ENCODE measurements around the gene CTNND2. TPM values are rescaled to one million over a fixed set of nuclear protein-coding genes. Genes with fewer than 3 reads are reported as not detected.
"Not testable (repeated sequence)": the region's sequence is repeated elsewhere in the genome, so short reads cannot be mapped to it uniquely, and the experiment has no call there.

Gene CTNND2
- total RNA-seq, 1 experiment from 2014 or later = not detected

DNA sequence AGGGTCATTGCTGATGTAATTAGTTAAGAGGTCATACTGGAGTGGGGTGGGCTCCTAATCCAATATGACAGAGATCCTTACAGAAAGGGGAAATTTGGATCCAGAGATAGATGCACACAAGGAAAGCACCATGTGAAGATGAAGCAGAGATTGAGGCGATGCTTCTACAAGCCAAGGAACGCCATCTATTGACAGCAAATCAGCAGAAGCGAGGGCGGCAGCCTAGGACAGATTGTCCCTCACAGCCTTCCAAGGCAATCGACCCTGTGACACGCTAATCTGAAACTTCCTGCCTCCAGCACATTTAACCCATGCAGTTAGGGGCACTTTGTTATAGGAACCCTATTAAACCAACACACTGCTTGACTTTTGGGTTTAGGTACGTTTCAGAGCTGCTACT, 858.1 kb downstream of the CTNND2 start:
- peak; percentile 19 for DNase-seq (ENCODE audit: low spot score)

DNA sequence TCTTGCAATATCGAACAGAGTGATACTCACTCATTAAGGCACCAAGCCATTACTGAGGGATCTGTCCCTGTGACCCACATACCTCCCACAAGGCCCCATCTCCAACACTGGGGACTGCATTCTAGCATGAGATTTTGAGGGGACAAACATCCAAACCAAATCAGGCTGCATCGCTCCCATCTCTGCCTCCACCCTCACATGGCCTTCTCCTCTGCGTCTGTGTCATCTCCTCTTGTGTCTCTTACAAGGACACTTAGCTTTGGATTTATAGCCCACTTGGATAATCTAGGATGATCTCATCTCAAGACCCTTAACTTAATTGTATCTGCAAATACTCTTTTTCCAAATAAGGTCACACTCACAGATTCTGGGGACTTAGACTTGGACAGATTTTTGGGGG, 858.8 kb downstream of the CTNND2 start:
- DNase-seq (ENCODE audit: low spot score) = no peak

DNA sequence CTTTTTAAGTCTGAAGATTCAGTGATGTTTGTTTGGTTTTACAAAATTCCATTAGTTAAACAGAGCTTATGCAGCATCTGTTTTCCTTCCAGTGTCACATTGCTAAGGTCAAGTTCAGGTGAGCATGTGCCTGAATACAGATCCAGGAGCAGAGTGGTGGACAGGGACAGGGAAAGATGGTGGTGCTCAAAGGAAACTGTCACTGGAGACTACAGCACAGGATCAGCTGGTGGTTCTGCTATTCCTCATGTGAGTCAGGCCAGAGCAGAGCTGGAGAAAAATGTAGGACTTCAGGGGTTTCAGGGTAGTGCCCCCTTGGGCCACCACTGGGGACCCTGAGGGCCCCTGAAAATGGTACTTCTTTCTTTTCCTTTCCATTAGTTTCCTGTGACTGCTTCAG, 859.7 kb downstream of the CTNND2 start:
- DNase-seq (ENCODE audit: low spot score) = no peak

DNA sequence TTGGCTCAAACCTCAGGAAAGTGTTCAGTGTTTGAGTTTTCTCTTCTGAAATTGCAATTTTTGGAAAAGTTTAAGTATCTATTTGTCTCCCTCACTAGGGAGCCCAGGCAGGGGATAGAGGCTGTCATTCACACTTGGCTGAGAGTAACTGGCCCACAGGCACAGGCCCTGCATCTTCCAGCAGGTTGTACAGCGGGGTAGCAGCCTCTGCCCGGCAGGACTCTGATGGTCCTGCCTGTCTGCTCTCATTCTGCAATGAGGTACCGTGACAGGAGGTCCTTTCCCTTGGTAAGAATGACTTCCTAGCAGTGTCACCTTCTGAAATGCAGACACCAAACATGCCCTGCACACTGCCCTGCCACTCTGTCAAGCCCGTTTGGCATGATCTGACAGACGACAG, 860.4 kb downstream of the CTNND2 start:
- no peak for DNase-seq (ENCODE audit: low spot score)

DNA sequence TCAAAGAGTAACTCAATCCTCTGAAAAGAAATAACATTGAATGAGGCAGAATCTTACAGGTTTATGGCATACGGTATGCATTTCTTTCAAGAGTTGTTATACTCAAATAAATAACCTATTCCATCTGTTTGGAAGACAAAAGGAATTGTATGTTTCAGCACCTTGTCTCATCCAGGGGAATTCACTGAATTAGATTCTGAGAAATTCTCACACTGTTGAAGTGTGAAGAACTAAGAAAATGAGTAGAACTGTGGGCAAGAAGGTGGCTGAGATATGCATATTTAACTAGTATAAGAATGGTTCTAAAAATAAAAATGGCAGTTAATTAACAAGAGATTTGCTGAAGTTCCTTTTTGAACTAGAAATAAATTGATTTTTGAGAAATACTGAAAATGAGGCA, 863.9 kb downstream of the CTNND2 start:
- DNase-seq (ENCODE audit: low spot score) = no peak

DNA sequence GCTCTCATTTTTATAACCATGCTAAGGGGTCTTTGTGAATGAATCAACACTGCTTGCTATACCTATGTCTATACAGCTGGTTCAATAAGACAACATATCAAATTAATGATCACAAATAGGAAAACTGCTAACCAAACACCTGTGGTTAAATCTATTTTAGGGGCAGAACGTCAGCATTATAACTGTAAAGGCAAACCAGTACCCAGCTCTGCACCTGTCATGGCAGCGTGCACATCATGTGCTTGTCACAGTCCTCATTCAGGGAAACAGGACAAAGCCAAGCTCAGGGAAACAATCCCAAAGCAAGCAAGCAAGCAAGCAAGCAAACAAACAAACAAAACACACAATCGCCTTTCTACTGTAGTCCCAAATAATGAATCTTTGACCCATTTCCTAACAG, 865.5 kb downstream of the CTNND2 start:
- no peak for DNase-seq (ENCODE audit: low spot score)

DNA sequence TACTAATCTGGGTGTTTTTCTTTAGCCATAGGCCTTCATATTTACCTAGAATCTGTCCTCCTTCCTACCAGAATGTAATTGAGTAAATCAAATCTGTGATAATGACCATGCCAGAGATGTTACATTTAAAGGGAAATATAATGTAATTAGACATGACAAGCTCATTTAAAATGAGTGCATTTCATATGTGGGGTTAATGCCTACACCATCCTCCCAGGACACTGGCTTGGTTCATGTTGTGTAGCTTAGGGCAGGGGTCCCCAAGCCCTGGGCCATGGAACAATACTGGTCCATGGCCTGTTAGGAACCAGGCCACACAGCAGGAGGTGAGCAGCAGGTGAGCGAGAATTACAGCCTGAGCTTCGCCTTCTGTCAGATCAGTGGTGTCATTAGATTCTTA, 866.3 kb downstream of the CTNND2 start:
- DNase-seq (ENCODE audit: low spot score) = no peak

DNA sequence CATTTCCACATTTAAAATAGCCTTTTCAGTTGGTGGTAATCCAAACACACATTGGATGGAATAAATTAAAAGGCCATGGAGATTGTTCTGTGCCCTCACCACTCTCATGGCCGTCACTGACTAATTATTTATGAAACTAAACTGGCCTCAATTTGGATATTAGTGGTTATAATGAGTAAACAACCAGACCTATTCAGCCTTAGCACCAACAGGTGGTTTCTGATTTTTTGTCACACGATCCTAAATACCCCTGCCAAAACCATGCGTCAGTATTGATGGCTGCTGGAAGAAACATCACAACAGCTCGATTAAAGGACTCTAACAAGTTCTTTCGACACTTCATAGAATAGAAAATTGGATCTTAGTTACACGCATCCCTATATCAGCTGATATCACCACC, 867.2 kb downstream of the CTNND2 start:
- DNase-seq (ENCODE audit: low spot score) = no peak

DNA sequence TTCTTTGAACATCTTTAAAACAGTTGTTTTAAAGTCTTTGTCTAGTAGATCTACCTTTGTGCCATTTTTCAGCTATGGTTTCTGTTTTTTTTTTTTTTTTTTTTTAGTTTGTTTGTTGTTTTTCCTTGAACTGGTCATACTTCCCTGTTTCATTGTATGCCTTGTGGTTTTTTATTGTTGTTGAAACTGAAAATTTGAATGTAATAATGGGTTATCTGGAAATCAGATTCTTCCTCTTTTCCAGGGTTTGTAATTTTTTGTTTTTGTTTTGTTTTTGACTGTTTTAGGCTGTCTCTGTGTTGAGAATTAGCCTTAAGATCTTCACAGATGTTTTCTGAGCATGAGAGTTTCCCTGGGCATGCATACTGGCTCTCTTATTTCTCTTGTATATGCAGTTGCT, 873.6 kb downstream of the CTNND2 start:
- DNase-seq (ENCODE audit: low spot score) = no peak

DNA sequence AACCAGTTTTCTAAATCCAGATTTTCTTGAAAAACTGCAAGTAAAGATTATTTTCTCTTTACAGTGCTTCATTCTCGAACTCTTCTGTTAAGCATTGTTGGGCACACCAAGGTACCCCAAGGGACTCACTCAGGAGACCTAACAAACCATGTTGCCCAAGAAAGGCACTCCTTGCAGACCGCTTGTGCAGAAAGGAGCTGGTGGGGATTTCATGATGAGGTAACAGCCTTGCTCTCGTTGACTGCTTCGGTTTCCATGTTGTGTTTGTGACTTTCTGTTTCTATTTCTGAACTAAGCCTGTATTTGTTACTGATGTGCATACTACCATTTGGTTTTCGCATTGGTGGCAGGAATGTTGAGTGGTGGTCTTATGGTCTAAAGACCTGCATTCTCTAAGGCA, 876.6 kb downstream of the CTNND2 start:
- DNase-seq (ENCODE audit: low spot score) = no peak

DNA sequence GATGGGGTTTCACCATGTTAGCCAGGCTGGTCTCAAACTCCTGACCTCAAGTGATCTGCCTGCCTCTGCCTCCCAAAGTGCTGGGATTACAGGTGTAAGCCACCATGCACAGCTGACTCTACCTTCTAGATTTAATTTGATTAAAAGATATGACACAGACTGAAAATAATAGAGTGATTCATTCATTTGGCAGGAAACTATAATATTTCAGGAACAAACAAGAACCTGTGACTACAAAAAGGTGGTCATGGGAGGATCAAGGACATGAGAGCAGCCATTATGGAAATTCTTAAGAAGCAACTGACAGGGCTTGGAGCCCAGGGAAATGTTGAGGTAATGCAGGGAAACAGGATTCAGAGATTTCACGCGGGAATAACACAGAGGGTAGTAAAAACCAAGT, 877.7 kb downstream of the CTNND2 start:
- no peak for DNase-seq (ENCODE audit: low spot score)

DNA sequence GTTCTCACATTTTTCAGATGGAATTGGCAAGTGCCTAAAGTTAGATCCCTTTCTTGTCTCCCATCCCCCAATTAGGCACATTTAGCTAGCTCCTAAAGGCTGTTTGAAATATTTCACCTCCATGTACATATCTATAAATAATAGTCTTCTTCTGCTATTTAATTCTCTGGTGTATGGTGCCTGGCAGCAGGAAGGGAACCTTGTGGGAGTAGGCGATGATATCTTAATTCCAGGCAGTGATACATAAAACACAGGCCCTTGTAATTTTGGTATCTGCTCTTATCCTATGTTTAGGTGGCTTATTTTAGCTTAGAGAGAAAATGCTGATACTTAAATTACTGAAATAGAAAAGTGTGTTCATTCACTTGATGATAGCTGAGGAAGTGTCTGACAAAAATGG, 880.3 kb downstream of the CTNND2 start:
- DNase-seq (ENCODE audit: low spot score) = no peak

DNA sequence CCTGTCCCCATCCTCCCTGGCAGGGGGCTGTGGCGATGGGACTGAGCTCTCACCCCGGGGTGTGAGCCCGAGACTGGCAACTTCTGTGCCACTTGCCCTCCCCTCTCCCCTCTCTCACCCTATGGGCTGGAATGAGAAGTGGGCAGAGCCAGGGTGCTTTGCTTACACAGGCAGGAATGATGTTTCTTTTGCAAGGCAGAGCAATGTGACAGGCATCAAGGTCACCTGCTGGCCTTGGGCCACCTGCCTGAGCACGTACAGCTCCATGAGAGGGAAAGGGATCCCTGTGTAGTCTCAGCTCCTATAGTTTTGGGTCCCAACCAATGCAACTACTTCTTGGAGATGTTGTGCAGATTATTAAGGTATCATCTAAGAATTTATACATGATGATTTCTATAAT, 890.5 kb downstream of the CTNND2 start:
- DNase-seq (ENCODE audit: low spot score) = no peak

DNA sequence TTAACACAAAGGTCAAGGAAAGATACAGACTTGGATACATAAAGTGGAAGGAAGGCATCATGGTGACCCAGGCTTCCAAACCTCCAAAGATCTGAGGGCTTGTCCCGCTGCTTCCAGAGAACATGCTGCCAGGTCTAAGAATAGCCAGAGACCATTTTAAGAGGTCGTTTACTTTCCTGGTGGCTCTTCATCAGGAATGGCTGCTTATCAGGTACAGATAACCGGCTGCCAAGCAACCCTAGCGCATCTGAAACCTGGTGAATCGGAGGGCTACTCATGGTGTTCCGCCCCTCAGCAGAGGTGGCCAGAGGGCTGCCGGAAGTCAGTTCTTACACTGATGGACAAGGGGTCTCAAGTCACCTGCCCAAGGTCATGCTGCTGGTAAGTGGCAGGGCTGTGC, 892.0 kb downstream of the CTNND2 start:
- no peak for DNase-seq (ENCODE audit: low spot score)

DNA sequence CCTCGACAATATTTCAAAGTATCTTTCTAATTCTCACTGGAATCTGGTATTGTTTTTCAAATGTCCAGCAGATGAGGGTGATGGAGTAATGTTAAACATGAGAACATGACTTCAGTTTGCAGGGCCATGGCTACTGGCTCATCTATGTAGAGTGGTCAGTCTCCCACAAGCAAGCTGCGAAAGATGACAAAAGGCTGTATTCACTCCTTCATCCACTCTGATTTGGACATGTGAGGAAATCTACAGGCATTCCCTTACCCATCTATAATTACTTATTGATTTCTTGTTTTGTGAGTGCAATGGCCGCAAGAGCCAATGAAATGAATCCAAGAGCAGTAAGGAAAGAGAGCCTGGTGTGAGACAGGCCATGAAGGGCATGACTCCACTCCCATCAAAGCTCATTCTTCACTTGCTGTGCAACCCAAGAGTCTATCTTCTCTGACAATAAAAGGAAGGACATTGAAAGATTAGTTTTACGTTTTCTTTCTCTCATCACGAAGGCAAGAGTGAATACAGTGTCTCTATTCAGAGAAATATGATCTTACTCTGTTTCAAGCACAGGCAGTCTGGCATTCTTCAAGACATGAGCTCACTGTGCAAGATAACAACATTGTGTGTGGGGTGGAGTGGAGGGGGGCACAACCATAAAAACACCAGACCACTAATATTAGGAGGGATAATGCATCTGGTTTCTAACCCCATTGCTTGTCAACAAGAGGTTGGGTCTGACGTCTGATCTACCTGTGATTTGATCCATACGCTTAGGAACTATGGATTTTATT, 893.6 kb downstream of the CTNND2 start:
- no peak for DNase-seq (ENCODE audit: low spot score)

DNA sequence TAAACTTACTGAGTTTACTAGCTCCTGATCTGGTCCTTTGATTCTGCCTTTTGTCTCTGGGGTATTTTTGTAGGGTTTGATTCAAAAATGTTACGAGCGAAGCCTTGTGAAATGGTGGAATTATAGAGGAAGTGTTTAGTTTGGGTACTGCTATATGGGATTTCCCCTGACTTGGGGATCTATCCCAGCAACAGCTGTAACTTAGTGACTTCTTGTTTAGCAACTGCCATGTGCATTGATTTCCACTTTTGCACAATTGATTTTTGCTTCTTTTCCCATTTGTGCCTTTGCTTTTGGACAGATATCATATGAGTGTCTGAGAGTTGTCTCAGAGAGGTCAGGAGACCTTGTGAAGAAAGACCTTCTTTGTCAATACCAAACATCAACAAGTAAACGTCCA, 894.7 kb downstream of the CTNND2 start:
- DNase-seq (ENCODE audit: low spot score) = no peak

DNA sequence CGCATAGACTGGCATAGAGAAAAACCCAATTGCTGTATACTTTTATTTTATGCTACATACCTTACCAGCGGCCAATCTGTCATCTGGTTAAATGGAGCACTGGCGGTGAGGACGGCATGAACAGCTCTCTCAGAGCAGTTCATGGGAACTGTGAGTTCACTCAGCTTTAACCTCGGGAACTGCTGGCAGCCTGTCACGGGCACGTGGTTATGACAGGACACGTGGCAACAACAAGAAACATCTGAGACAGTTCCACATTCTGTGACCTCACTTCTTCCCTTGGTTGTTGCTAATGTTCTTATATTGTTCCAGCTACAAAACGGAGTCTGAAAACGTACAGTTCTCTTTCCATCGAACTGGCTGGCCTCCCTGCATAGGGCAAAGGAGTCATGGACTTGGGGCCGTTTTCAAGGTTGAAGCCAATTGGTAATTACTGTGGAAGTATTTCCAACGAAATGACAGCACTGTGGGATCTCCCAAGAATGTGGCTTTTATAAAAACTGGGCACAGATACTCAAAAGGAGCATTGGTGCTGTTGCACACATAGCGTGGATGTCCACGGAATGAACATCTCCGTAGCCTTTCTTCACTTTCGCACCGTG, 896.9 kb downstream of the CTNND2 start:
- no peak for DNase-seq (ENCODE audit: low spot score)

DNA sequence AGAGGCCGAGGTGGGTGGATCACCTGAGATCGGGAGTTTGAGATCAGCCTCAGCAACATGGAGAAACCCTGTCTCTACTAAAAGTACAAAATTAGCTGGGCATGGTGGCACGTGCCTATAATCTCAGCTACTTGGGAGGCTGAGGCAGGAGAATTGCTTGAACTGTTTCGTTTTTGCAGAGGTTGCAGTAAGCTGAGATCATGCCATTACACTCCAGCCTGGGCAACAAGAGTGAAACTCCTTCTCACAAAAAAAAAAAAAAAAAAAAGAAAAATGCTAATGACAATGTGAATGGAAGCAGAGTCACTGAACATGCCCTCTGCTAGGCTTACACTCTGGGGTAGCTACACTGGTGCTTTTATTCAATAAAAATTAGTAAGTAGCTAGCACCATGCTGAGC, 899.7 kb downstream of the CTNND2 start:
- not testable (repeated sequence) for DNase-seq (ENCODE audit: low spot score)

DNA sequence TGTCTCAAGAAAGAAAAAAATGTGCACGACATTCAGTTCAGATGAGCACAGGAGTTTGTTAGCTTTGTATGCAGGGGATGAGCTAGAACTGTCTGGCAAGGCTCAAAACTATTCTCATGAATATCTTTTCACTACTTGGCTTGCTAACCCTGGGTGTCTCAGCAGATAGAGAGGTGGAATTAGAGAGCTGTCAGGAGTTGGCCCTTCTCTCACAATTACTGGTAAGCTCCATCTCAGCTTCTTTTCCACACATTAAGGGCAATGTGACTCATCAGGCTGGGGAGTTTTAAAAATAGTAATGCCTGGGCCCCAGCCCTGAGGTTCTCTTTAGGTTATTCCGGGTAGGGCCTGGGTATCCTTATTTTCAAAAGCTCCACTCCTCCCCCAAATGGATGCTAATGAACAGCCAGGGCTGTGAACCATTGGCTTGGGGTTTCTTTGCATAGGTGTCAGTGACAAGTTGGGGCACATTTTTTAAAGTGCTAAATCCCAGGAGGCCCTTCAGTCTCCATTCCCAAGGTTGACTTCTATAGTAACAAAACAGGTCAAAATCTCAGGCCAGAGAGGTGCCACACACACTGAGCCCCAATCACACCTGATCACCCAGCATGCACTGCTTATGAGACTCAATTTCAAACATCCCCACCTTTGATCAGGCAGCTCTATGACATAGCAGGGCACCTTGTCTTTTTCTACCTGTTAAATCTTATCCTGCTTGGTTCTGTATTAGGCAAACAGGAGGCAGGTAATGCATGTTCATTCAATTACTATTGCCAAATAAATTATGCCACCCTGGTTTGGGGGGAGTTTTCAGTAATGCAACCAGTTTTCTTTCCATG, 903.5 kb downstream of the CTNND2 start:
- no peak for DNase-seq (ENCODE audit: low spot score)

DNA sequence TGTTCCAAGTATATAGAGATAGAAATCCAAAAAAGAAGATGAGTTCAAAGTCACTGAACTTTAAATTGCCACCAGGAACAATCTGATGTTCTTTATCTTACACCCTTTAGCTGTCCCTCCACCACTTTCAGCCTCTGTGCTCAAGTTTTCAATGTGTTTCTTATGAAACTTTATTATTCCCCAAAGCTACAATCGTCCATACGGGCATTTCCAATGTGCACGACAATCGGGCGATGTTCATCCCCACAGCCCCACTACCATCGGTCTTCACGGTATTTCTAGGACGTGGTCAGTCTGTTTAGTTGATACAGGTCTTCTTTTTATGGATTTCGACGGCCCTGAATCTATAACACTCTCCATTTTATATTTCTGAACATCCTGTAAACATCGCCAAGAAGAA, 904.5 kb downstream of the CTNND2 start:
- no peak for DNase-seq (ENCODE audit: low spot score)

DNA sequence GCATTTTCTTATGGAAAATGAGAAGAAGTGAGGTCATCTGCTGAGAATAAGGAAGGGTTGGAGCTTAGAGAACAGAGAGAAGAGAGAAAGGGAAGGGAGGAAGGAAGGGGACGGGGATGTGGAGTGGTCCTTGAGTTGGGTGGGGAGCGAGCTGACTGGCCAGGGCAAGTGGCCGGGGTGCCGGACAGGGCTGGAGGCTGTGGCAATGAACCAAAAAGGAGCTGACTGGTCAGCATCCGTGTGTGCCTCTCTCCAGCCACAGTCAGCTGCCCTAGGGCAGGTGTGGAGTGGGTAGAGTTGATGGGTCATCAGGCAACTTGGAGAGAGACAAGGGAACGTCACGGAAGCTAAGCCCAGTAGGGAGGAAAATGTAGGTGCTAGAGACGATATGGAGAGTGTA, 908.4 kb downstream of the CTNND2 start:
- DNase-seq (ENCODE audit: low spot score) = no peak

DNA sequence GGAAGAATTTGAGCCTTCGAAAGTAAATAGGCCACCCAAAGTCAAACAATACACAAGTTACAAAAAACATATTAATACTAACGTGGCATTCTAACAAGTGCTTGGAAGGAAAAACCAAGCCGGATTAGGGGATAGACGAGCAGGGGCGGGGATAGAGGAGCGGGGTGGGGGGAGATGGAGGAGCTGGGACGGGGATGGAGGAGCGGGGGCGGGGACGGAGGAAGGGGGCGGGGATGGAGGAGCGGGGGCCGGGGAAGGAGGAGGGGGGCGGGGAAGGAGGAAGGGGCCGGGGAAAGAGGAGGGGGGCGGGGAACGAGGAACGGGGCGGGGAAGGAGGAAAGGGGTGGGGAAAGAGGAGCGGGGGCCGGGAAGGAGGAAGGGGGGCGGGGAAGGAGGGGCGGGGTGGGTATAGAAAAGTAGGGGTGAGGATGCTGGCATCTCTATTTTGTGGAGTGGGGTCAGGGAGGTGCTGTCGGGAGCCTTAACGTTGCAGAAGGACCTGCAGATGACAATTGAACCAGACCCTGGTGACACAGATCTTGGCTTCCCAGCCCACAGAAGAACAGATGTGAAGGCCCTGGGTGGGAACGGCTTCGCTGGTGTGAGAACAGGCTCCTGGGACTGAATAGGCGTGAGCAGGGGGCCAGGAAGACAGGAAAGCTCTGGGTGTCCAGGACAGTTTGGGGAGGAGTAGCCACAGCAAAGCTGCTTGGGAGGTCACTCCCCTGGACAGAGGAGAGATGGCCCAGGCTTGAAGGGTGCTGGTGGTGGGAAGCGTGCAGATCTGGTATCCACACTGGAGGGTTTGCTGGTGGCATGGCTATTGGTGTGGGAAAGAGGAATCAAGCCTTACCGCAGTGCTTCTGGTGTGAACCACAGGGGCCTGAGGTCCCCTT, 909.9 kb downstream of the CTNND2 start:
- no peak for DNase-seq (ENCODE audit: low spot score)

All from HT-29 (cell line).